ENCODE results near the gene FAIM2.
A peak's percentile ranks its signal among the peaks of the same experiment; 100 is the strongest.

The FAIM2 gene

GRCh38 chr12:49897276-49897675 is 6.4 kb downstream of the FAIM2 start:
- no peak overlapping the region for H3K4me3 ChIP-seq (ENCODE audit: low read depth, low read length)
- no peak for DNase-seq (ENCODE audit: low read depth)
- no peak for TF ChIP-seq CTCF (IDR thresholded peaks at IDR 0.05; ENCODE audit: control insufficient read depth, extremely low read depth, insufficient read depth)

DNA sequence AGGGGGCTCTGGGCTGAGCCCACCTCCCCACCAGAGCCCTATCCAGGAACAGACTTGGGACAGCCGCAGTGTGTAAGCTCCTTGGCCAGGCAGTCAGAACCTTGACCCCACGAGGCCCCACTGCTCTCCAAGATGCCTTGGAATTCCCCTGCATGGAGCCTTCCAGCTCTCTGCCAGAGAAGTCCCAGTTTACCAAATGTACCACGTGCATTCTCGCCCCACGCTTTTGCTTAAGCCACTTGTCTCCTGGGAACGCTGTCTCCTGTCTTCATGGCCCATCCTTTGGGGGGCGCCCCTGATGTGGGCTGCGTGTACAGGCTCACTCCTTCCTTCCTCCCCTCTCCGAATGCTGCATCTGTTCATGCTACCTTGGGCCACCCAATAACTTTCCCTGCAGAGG is 7.9 kb downstream of the FAIM2 start:
- no peak overlapping the region for H3K4me3 ChIP-seq (ENCODE audit: low read depth, low read length)
- DNase-seq (ENCODE audit: low read depth), result no peak
- TF ChIP-seq CTCF (IDR thresholded peaks at IDR 0.05; ENCODE audit: control insufficient read depth, extremely low read depth, insufficient read depth), result no peak

DNA sequence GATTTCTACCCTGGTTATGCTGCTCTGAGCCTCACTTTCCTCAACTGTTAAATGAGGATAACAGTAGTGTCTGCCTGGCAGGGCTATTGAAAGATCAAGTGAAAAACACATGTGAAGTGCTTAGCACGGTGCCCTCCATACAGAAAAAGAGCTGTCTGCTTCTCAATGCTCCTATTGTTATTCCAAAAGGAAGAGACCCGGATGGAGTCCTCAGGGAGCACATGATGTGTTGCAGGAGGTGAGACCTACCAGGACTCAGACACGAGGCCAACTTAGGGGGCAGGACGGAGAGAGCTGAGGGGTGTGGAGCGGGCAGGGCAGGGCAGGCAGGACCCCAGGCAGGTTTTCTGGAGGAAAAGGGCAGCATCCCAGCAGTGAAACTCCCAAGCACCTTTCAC is 8.9 kb downstream of the FAIM2 start:
- no peak for TF ChIP-seq CTCF (IDR thresholded peaks at IDR 0.05; ENCODE audit: control insufficient read depth, extremely low read depth, insufficient read depth)
- H3K4me3 ChIP-seq (ENCODE audit: low read depth, low read length), result no peak overlapping the region
- no peak for DNase-seq (ENCODE audit: low read depth)

GRCh38 chr12:49893753-49894750 is 9.6 kb downstream of the FAIM2 start:
- peak; percentile 63 for DNase-seq (ENCODE audit: low read depth)
- no peak for TF ChIP-seq CTCF (IDR thresholded peaks at IDR 0.05; ENCODE audit: control insufficient read depth, extremely low read depth, insufficient read depth)
- H3K4me3 ChIP-seq (ENCODE audit: low read depth, low read length), result no peak overlapping the region

DNA sequence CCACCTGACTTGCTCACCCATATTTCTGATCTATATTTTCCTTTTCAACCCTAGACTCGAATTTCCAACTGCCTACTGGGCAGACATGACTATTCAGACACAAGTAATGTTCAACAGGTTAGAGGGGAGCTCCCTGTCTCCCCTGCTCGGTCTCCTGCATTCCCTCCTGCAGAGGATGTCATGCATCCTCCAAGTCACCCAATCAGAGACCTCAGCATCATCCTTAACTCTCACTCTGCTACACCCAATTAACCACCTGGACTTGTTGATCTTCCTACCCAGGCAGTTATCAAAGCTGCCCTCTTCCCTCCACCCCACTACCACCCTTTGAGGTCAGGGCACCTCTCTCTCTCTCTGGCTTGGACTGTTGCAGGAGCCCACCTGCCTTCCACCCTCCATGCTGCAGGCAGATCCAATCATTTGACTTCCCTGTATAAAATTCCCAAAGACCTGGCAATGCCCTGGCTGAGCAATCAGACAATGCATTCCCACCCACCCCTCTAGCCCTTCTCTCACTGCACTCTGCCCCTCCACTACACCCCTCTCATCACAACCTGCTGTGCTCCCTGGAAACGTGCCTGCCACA is 10.9 kb downstream of the FAIM2 start:
- DNase-seq (ENCODE audit: low read depth), result no peak
- TF ChIP-seq CTCF (IDR thresholded peaks at IDR 0.05; ENCODE audit: control insufficient read depth, extremely low read depth, insufficient read depth), result no peak
- no peak overlapping the region for H3K4me3 ChIP-seq (ENCODE audit: low read depth, low read length)

DNA sequence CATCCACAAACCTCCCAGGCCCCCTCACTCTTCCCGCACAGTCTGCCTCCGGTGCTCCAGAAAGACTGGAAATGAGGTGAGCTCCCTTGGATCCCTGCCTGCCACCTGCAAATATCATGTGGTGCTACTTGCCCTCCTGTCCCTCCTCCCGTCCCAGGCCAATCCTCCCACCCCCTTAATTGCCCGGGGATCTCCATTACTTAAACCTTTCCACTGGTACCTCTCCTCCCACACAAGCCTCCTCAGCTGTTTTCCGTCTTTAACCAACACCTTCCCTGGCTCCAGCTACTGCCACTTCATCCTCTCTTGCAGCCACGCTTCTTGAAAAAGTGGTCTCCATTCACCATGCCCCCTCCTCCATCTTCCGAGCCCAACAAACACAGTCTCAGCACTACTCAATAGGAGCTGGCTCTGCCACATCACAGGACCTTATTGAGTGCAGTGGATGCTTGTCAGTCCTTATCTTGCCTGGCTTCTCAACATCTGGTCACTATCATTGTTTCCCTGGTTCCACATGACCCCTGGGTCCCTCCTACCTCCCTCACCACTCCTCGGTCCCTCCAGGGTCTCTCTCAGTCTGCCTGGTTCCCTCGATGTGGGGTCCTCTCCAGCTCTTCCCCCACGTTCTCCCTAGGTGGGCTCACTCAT is 11.5 kb downstream of the FAIM2 start:
- no peak for DNase-seq (ENCODE audit: low read depth)
- H3K4me3 ChIP-seq (ENCODE audit: low read depth, low read length), result no peak overlapping the region
- TF ChIP-seq CTCF (IDR thresholded peaks at IDR 0.05; ENCODE audit: control insufficient read depth, extremely low read depth, insufficient read depth), result no peak
